ENCODE measurements around the gene FMN1.

The FMN1 gene

DNA sequence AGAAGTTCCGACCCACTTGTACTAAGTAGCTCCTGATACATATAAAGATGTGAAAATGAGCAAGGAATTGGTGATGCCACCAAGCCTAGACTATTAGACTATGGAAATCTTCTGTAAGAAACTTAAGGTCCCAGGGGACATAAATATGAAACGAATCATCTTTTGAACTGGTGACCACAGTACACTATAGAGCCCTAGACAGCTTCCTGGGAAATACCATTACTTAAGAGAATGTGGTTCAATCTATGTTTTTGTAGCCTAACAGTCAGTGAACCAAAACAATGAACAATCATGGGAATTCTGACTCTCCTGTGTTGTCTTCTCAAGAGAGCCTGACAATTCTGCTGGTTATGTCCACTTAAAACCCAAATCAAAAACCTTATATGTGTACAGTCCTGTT is 285.1 kb downstream of the FMN1 start:
- no peak for DNase-seq

DNA sequence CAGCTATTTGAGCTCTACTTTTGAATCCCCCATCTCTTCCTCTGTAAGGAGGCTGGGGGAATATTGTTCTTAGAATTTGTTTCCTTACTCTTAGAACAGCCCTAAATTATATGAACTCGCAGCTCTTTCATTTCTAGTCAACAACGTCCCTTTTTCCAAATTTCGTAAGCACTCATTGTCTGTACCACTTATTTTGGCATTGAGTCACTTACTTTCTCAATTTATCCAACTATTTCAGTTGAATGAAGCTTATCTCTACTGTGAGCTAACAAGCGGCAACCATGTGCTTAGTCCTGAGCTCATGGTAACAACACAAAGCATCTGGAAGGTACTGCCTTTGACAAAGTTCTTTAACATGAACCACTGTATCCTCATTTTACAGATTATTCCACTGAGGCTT is 285.6 kb downstream of the FMN1 start:
- no peak for DNase-seq

DNA sequence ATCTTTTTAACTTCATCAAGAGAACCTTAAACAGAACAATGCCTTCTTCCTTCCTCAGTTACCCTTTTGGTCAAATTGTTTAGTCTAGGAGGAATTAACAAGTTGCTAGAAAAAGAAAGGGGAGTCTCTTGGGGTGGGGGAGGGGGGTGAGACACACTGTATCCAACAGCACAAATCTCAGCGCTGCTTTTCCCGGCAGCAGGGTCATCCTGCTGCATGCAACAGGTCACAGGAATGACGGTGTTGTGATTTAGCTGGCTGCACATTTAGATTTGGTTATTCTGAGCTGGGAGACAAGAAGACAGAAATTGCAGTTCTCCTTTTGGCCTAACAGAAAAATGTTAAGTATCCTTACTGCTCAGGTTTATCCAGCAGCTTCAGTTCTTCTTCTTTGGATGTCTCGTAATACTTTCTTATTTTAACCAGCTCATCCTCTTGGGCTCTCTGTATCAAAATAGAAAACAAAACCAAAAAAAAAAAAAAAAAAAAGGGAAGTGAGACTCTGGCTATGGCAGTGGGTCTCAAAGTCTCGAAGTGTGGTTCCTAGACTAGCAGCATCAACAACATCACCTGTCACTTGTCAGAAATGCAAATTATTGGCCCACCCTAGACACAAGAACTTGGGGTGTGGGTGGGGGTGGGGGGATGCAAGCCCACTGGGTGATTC is 286.2 kb downstream of the FMN1 start:
- no peak for DNase-seq

DNA sequence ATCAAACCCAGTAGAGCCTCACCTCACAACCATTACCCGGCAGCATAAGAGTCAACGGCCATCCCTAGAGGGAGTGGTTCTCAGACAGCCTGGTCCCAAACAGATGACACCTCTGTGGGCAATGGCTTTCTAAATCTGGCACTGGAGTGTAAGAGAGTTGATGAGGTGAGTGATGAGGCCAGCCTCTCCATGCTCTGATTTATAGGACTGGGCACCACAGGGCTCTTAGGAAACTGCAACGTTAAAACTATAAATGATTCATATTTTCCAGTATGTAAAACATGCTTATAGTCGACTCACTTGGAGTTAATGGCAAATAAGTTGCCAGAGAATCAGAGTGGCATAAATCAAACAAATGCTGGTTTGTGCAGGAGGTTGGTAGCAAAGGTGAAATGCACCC is 289.0 kb downstream of the FMN1 start:
- no peak for DNase-seq

DNA sequence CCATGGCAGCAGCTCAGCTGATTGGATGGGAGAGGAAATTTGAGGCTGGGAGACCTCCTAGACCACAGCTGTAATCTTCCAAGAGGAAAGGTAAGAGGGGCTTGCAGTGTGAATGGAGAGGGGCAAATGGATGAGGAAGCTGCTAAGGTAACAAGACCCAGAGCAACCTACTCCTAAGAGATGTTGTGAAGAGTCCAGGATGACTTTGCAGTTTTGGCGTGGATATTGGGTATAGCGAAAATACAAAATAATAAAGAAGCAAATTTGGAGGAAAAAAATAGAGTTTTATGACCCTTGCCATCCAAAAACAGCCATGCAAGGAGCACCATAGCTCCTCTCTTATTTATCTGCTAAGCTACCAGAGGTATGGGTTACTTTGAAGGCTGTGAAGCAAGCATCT is 290.1 kb downstream of the FMN1 start:
- DNase-seq: no peak

DNA sequence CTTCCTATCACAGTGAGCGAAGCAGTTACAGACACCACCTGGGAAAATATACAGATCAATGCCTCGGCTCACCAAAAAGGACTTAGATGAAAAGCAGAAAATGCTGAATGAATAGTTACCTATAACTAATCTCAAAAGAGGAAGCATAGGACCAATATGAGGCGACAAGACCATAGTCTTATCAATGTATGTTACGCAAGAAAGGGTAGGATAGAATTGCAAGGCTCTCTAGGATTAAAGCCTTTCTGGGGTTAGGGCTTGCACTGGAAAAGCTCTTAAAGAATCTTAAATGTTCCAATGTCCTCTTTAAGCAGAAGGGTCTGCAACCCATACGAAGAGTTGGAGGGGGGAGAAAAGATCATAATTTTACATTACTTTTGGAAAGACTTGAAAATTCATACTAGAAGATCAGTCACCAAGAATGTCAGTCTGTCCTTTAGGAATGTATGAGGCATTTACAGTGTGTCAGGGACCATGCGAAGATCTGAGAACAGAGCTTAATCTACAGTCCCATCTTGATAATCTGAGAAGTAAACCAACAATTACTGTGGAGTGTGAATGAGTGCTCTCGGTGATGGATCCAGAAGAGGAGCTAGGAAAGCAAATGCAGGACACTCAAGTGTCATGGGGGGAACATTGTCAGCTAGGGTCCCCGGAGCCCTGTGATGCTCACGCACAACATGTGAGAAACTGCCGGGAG is 290.8 kb downstream of the FMN1 start:
- DNase-seq: no peak

DNA sequence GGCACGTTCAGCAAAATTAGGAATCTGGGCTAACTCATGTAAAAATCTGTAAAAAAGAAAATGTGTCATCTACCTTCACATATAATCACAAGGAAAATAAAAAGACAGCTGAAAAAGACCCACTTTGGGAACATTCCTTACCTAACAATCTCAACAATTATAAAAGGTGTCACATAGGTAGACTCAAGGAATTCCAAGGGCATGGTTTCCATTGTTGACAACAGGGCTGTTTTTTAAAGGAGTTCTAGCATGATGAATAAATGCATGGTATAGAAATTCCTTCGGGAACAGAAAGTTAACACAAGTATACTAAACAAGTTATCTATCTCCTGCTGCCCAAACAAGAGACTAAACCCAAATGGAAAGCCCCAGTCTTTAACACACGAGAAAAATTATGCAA is 292.5 kb downstream of the FMN1 start:
- DNase-seq: no peak

DNA sequence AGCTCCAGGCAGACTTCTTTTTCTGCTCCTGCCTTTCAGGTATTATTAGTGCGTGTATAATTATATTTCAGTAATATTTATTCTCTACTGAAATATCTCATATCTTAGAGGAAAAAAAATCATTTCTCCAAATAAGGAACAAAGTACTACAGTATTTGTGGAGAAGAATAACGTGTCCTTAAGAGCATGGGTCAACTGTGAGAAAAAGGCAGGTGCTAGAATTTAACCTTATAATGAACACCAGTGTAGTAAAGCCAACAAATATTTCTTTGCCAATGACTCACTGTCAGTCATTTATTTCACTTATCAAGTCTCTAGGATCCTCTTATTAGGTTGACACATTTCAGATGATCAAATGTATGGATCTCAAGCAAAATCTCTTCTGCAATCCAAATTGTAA is 293.3 kb downstream of the FMN1 start:
- DNase-seq: no peak

DNA sequence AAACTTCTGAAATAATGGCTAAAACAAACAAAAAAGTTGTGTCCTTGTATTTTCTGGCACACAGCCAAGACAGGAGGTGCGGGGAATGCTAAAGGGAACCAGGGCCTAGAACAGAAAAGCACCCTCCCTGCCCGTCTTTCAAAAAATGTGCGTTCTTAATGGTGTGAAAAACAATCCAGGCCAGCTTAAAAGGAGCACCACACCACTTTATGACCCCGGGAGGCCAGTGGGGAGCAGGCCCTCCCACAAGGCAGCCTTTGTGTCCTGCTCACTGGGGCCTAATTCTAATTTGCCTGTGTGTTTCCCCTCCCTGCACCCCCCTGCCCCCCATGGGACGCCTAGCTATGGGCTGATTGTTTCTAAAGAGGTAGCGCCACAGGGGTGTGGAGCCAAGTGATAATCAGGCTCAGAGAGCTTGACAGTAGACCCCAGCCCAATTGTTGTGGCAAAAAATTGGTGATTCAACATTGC is 295.4 kb downstream of the FMN1 start:
- DNase-seq: no peak

DNA sequence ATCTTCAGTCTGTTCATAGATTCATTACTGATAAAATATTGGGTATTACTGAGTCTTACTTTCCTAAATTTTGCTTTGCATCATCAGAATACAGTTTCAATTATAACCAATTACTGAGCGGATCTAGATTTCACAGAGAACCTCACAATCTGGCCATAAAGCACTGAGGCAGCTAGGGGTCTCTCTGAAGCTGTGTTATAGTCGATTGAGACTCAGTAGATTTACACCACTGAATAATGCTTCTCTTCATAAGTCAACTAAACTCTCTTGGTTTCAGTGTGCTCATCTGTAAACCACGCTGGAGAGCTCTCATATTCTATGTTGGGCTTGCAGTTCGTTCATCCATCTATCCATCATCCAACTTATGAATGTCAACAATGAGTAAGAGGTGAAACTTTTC is 296.1 kb downstream of the FMN1 start:
- no peak for DNase-seq

DNA sequence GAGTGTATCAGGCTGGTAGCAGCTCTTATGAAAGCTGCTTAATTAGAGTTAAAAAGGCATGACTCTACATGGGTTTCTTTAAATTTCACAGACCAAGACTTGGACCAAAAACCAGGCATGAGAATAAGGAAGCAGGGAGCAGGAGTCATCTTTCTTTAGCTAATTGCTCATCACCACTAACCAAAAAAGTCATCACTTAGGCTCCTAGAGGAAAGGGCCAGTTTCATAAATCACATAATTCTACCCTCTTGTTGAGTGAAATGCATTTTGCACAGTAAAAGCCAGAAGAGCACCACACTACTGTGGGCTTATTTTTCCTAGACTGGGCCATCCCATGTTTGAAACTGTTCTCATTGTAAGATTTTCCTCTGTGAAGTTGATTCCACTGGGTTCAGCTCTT is 301.1 kb downstream of the FMN1 start:
- no peak for DNase-seq

DNA sequence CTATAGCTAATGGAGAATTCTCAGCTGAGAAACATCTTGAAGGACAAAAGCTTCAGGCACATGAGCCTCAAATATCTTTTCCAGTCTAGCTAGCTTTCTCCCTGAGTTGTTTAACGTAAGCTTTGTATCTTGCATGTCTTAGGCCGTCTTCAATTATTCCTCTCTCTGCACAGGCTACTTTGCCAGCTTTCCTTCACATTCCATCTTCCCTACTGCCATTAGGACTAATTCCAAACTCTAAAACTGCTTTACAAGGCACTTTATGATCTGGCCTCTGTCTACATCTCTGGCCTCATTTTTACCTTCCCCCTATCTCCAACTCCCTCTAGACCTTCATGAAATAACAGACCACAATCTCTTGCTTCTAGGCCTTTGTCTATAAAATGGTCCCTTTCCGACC is 305.3 kb downstream of the FMN1 start:
- DNase-seq: no peak

DNA sequence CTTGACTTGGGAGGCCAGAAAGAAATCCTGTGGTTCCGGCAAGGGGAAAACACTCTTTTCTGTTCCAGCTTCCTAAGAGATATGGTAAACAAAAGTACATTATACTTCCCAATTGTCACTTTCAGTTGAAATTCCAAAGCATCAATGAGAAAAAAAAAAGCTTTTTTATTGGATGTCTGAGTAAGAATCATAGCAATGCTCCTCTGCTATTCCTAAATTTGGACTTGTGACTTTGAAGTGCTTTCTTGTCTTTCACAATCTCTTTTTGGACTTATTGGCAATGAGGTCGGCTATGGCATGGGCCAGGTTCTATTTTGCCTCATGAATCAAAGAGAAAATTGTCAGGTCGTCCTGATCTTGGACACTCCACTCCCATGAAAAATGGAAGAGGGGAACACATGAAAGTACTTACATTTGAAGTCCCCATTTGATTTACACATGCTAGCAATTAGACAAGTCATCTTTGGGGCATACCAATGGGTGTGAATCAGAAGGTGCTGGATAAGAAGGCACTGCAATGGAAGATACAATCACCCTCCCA is 306.2 kb downstream of the FMN1 start:
- DNase-seq: no peak

DNA sequence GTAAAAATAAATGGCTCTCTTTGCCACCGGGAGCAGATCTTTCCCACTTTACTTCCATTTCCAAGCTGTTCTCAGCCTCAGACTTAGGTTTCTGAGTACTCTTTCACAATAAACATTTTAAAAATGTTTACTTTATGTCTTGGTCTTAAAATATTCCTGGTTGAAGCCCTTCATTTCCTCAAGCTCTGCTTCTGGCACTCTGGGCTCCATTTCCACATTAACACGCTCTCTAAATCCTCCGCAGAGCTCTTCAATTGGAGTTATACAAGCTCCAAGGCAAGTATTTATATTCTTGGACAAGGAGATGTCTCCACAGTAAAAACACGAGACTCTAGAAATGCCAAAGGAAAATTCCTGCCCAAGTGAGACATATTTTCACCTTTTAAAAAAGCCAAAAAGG is 307.4 kb downstream of the FMN1 start:
- DNase-seq: no peak

DNA sequence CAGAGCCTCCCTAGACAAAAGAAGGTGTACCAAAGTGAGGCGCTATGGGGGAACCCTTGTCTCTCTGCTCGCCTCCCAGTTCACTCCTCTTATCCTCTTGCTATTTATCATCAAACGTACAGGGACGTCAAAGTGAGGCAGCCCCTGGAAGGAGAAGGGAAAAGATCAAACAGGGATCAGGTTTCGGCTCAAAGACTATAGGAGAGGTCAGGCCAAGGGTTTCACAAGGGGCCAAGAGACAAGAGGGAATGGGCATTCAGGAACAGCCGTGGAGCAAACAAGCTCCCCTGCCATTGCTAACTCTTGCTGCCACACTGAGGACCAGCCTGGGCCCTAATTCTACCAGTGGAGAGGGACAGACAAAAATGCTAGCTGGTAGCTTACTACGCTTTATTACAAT is 308.1 kb downstream of the FMN1 start:
- no peak for DNase-seq

DNA sequence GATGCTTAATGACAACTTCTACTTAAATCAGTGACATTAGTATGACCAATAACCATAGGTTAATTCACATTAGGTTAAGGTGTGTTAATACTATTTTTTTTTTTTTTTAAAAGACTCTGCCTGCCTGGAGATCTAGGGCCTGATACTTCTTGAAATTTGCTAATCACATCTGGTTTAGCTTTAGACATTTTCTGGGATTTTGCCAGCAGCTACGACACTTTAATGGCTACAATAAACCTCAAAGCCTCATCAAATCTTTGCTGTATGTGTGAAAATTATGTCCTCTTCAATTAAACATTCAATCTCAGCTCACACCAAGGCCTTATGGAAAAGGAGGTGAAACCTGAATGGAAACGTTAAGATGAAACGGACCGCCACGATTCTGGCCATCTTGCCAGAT is 308.8 kb downstream of the FMN1 start:
- no peak for DNase-seq

DNA sequence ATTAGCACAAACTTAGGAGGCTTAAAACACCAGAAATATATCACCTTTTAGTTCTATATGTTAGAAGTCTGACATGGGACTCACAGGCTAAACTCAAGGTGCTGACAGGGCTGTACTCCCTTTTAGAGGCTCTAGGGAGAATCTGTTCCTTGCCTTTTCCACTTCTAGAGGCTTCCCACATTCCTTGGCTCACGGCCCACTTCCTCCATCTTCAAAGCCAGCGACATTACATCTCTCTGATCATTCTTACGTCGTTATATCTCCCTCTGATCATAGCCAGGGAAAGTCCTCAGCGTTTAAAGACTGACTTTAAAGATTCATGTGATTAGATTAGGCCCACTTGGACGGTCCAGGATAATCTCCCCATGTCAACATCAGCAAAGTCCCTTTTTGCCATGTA is 310.4 kb downstream of the FMN1 start:
- no peak for DNase-seq

DNA sequence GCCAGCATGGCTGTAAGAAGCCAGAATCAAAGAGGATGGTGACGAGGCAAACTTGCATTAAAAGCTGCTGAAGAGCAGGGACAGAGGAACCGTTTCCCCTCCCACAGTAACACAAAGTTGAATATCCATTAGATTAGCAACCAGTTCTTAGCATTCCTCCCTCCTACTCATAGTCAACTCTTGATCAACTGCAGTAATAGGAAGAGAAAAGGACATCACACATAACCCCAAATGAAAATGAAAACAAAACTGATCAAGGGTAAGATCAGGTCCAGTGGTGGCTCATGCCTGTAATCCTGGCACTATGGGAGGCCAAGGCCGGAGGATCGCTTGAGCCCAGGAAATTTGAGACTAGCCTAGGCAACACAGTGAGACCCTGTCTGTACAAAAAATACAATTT is 311.6 kb downstream of the FMN1 start:
- DNase-seq: no peak

DNA sequence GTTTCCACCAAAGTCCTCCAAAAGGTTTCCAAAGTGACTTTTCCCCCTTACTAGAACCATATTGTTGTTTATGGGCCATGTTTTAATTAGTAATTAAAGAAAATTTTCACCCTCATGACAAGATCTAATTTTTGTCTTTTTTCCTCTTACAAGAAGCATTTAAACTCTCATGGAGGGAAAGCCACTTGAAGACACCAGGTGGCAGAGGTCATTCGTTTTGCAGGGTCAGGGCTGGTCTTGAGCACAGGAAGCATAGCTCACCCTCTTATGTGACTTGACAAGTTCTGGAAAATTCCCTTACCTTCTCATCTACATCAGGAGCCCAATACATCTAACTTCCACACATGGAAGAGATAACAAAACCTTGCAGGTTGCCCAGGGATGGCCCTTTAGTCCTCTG is 313.0 kb downstream of the FMN1 start:
- no peak for DNase-seq

DNA sequence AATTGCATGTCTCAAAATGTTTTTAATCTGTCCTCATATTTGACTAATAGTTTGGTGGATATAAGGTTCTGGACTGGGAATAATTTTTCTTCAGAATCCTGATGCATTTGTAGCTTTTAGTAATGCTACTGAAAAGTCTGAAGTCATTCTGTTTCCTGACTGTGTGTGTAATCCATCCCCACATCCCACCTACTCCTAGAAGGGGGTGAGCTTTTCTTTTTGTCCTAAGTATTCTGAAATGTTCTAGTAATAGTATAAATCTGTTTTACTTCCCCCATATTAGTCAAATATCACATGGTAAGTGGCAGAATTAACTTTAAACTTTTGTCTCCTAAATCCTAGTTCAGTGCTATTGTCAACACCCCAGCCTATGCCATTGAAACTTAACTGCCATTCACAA is 313.9 kb downstream of the FMN1 start:
- DNase-seq: no peak

DNA sequence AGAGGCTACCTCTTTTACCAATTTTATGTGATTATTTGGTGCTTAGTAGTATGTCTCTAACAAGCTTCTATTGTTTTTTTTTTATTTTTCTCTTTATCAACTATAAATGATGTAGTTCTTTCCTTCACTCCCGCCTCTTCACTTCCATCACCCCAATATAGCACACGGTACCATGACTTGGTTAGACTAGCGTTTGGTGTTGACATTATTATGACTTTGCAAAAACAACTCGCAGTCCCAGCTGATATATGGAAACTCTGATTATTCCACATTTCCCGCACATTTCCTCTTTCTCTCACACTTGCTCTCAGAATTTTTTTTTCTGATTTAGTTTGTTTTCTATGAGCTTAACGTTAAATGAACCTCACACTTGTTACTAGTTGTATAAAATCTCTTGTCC is 314.5 kb downstream of the FMN1 start:
- DNase-seq: no peak

DNA sequence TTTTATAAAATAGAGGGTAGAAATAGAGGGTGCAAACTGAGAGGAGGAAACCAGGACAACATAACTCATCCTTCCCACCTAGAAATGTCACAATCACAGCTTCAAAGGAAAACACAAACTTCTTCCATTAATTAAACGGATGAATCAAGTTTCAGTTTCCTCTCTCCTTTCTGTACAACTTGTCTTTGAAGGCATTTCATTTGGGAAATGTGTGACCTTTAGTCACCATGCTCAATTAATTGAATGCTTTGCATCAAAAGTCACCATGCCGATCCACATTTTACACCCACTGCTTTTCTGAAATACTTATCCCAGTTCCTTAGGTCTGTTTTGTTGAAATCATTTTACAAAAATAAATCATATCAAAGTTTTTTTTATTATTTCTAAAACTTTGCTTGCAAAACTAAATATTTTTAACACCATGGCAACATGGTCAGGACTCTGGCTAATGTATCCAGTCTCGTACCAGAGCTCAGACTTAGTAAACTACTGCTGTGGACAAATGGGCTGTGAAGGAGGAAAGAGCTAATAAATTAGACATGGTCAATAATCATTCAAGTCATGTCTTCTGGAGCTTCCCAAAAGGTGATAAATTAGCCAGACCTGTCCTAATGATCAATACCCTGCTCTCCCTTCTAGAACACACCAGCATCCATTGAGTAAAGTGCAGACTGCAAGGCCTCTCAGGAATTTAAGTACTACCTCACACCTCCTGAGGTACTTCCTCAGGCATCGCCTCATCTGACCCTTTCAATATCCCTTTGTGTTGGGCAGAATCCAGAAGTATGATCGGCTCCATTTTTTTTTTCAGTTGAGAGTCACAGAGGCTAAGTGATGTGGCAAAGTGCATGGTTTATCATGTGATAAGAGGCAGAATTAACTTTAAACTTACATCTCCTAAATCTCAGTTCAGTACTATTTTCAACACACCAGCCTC is 315.4 kb downstream of the FMN1 start:
- DNase-seq: no peak

DNA sequence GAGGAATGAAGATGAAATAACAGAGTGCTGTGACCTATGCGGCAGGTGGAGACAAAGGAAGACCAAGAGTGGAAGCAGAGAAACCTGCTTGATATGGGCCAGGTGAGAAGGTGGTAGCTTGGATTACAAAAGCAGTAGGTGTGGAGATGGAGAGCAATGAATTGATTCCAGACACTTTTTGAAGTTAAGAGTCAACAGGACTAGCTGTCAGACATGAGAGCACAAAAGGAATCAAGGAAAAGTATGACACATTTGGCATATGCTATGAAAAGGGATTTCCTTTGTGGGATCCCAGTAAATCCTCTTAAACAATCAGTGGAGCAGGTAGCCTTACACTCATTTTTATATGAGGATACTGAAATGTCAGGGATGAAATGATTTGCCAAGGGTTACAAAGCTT is 316.2 kb downstream of the FMN1 start:
- no peak for DNase-seq

Data from CD4-positive, alpha-beta T cell treated with Interleukin-12 subunit alpha and Interleukin-12 subunit beta, for 1 hour (primary cell).